Peyer's patch (tissue), 4 donors: Measurements from ENCODE around the gene CALN1. TPM values are rescaled to one million over a fixed set of nuclear protein-coding genes. Genes with fewer than 3 reads are reported as not detected.

Experiments used
- DNase-seq, 3 donors: peaks; one replicate each; pipeline ENCODE4 v3.0.0-alpha.2; 2017 to 2019
- H3K27ac ChIP-seq, 4 donors: fragments of 200-600 bp; sonication (generic); one replicate each; pipeline ENCODE4 v1.5.1; 2016 to 2019
- H3K27me3 ChIP-seq, 2 donors: fragments of 200-600 bp; sonication (generic); one replicate each; pipeline ENCODE4 v1.5.1; 2019
- H3K36me3 ChIP-seq, 3 donors: fragments of 200-600 bp; sonication (generic); one replicate each; pipeline ENCODE4 v1.5.1; 2016 to 2019
- H3K4me1 ChIP-seq, 4 donors: fragments of 200-600 bp; sonication (generic); one replicate each; pipeline ENCODE4 v1.5.1; 2016 to 2019
- H3K4me3 ChIP-seq, 4 donors: fragments of 200-600 bp; sonication (generic); 1 replicate in 3 of 4; 2 replicates in 1 of 4; pipeline ENCODE4 v1.5.1; 2016 to 2019; ENCODE audit warnings: mild to moderate bottlenecking in 1 of 4
- H3K9me3 ChIP-seq, 4 donors: fragments of 200-600 bp; sonication (generic); one replicate each; pipeline ENCODE4 v1.5.1; 2016 to 2019; ENCODE audit warnings: mild to moderate bottlenecking in 1 of 4
- POLR2A ChIP-seq, 2 donors: fragments of 450-650 bp; IDR thresholded peaks; one replicate each; pipeline ENCODE4 v1.5.1; 2017; ENCODE audit warnings: antibody characterized with exemption in 2 of 2, mild to moderate bottlenecking in 2 of 2, moderate library complexity in 2 of 2
- total RNA-seq, 4 donors: library from RNA; depleted of rRNA; stranded (reverse); fragments of >200 nt; gene quantifications; one replicate each; pipeline ENCODE4 v1.1.0, GENCODE V29; 2016
- TF ChIP-seq, protein P1 (sequence below), 6 experiments: fragments of 450-650 bp in 4 of 6; fragments of 200-600 bp in 2 of 6; sonication (generic) in 1 of 6; IDR thresholded peaks; one replicate each; pipeline ENCODE4 v1.5.1; 2017 to 2019; ENCODE audit warnings: antibody characterized with exemption in 6 of 6, mild to moderate bottlenecking in 3 of 6, moderate library complexity in 1 of 6

The CALN1 gene
- total RNA-seq, 4 donors from 2014 or later, result 0.13 TPM; not detected in 3

DNA sequence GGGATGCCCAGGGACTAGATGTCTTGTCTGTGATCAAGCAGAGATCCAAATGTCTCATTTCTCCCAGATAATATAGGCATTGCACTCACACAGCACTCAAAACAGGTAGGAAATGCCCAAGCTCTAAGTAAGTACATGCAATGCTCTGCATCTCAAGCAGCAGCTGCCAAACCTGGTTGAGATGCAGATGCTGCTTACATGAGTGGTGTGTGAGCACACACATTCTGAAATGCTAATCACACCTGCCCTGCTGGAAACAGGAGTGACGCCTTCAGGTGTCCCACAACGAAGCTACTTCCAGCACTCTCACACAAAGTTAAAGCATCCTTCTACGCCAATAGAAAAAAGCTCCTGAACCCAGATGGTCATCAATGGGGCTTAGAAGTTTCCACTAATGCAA, 132.9 kb downstream of the CALN1 start:
- Histone ChIP-seq H3K36me3 (no peaks in the 10 kb centered on the region), H3K9me3 (peaks cover 0 to 3% (median under 1%) of the 10 kb centered on the region in 4 donors), H3K27me3 (no peaks in the 10 kb centered on the region), H3K27ac (no peak overlapping the region), H3K4me3 (no peak overlapping the region), H3K4me1 (no peaks in the 10 kb centered on the region)
- TF ChIP-seq, protein P1, sequence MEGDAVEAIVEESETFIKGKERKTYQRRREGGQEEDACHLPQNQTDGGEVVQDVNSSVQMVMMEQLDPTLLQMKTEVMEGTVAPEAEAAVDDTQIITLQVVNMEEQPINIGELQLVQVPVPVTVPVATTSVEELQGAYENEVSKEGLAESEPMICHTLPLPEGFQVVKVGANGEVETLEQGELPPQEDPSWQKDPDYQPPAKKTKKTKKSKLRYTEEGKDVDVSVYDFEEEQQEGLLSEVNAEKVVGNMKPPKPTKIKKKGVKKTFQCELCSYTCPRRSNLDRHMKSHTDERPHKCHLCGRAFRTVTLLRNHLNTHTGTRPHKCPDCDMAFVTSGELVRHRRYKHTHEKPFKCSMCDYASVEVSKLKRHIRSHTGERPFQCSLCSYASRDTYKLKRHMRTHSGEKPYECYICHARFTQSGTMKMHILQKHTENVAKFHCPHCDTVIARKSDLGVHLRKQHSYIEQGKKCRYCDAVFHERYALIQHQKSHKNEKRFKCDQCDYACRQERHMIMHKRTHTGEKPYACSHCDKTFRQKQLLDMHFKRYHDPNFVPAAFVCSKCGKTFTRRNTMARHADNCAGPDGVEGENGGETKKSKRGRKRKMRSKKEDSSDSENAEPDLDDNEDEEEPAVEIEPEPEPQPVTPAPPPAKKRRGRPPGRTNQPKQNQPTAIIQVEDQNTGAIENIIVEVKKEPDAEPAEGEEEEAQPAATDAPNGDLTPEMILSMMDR (IDR thresholded peaks at IDR 0.05), result no peak
- TF ChIP-seq POLR2A (IDR thresholded peaks at IDR 0.05), result no peak
- DNase-seq, result no peak

DNA sequence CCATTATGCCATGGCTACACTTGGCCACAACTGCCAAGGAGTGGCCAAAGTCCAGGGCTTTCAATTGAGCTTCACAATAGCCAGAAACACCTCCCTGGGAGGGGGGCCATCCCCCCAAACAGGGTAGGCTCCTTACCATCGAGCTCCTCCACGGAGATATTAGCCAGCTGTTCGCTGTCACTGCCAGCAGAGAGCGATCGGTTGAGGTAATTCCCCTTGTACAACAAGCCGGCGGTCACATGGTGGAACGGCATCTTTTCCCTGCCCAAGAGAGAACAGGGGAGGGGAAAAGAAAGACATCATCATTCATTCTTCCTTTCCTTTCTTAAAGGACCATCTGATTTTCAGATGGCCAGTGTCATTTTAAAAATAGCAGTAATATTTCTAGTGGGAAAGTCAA, 133.6 kb downstream of the CALN1 start:
- Histone ChIP-seq H3K9me3 (peaks cover 0 to 3% (median 0%) of the 10 kb centered on the region in 4 donors), H3K36me3 (no peaks in the 10 kb centered on the region), H3K27ac (no peak overlapping the region), H3K27me3 (no peaks in the 10 kb centered on the region), H3K4me1 (no peaks in the 10 kb centered on the region), H3K4me3 (no peak overlapping the region)
- TF ChIP-seq, protein P1 (IDR thresholded peaks at IDR 0.05), result no peak
- no peak for TF ChIP-seq POLR2A (IDR thresholded peaks at IDR 0.05)
- no peak for DNase-seq

DNA sequence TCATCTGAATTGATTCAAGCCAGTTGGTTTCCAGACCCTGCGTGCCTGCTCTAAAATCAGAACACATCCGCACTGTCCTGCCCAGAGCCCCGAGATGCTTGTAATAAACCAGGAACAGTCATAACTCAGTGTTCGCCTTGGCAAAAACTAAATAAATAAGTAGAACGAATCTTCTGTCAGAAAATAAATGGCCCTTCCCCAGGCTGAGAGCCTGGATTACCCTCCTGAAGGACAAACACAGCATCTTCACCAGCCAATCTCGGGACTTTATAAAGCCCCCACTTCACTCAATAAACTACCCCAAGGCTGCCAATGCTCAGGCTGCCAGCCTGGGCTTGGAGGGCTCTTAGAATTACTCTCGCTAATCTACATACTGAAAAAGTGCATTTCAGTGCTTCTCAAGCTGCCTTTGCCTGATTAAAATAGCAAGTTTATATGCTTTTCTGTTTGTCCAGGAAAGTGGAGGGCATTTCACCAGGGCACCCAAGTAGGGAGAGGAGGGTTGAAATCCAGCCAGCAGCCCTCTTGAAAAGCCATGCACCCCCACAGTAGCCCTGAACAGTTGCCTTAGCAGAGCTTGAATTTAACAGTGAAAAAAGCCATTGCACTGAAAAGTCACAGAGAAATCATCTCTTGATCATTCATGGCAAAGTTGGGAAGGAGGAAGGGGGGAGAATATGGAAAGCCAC, 136.6 kb downstream of the CALN1 start:
- no peak overlapping the region for H3K27ac ChIP-seq
- no peaks in the 10 kb centered on the region for H3K27me3 ChIP-seq
- no peak for DNase-seq
- H3K4me3 ChIP-seq, result no peak overlapping the region
- H3K4me1 ChIP-seq, result no peaks in the 10 kb centered on the region
- TF ChIP-seq, protein P1 (IDR thresholded peaks at IDR 0.05), result no peak
- no peaks in the 10 kb centered on the region for H3K36me3 ChIP-seq
- peaks cover 0 to 10% (median 0%) of the 10 kb centered on the region in 4 donors for H3K9me3 ChIP-seq

DNA sequence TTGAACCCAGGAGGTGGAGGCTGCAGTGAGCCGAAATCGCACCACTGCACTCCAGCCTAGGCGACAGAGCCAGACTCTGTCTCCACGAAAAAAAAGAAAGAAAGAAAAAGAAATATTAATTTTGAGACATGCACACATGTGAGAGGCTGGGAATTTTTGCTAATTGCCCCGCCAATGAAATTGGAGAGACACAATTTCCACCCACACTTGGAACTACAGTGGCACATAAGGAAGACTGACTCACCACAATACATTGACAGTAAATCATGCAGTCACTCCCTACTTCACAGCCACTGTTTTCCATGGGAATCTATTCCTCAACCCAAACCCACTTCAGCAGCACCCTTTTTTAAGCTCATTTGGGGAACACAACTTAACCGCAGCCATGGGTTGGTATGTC, 139.7 kb downstream of the CALN1 start:
- DNase-seq, result no peak
- TF ChIP-seq POLR2A (IDR thresholded peaks at IDR 0.05), result no peak
- TF ChIP-seq, protein P1 (IDR thresholded peaks at IDR 0.05), result no peak
- Histone ChIP-seq H3K4me1 (no peaks in the 10 kb centered on the region), H3K4me3 (no peak overlapping the region), H3K36me3 (no peaks in the 10 kb centered on the region), H3K27me3 (no peaks in the 10 kb centered on the region), H3K9me3 (peaks cover 0 to 10% (median 0%) of the 10 kb centered on the region in 4 donors), H3K27ac (no peak overlapping the region)

DNA sequence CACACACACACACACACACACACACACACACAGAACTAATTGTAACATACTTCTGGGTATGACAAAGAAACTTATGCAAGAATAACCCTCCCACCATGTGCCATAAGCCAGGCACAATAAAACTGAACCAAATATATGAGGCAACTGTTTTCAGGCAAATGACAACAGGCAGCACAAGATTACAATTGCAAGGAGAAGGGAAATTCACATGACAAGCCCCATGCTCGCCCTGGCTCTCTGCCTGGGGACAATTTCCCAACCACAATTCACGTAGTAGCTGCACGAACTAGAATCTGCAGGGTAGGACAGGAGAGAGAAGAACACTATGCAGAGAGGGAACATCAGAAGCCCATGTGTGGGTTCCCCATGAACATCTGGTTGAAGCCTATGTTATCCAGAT, 143.3 kb downstream of the CALN1 start:
- DNase-seq, result no peak
- no peaks in the 10 kb centered on the region for H3K36me3 ChIP-seq
- no peaks in the 10 kb centered on the region for H3K4me1 ChIP-seq
- H3K9me3 ChIP-seq, result peaks cover 0 to 7% (median 0%) of the 10 kb centered on the region in 4 donors
- no peaks in the 10 kb centered on the region for H3K27me3 ChIP-seq
- TF ChIP-seq, protein P1 (IDR thresholded peaks at IDR 0.05), result no peak
- TF ChIP-seq POLR2A (IDR thresholded peaks at IDR 0.05), result no peak
- H3K4me3 ChIP-seq, result no peak overlapping the region
- H3K27ac ChIP-seq, result no peak overlapping the region
